Upper lobe of right lung (tissue), 1 donor: ENCODE data around the gene RPS6KA3. TPM values are rescaled to one million over a fixed set of nuclear protein-coding genes. Genes with fewer than 3 reads are reported as not detected.

ENCODE experiments used
- ATAC-seq: fragments of 200-7000 bp; cut with Tn5 transposase; one replicate; pipeline ENCODE4 v1.9.1; 2020; ENCODE audit warnings: mild to moderate bottlenecking, moderate library complexity
- DNase-seq: peaks from one replicate; pipeline ENCODE4 v3.0.0-alpha.2; 2020
- H3K27ac ChIP-seq: fragments of 200-600 bp; one replicate; pipeline ENCODE4 v1.8.0; 2022
- H3K27me3 ChIP-seq: fragments of 200-600 bp; one replicate; pipeline ENCODE4 v1.8.0; 2022; ENCODE audit warnings: mild to moderate bottlenecking
- H3K36me3 ChIP-seq: fragments of 200-600 bp; one replicate; pipeline ENCODE4 v1.8.0; 2022
- H3K4me1 ChIP-seq: fragments of 200-600 bp; one replicate; pipeline ENCODE4 v1.8.0; 2022
- H3K4me3 ChIP-seq: fragments of 200-600 bp; one replicate; pipeline ENCODE4 v1.8.0; 2022; ENCODE audit warnings: mild to moderate bottlenecking
- H3K9me3 ChIP-seq: fragments of 200-600 bp; one replicate; pipeline ENCODE4 v1.8.0; 2022
- intact Hi-C: fragments of 100-400 bp; cut with DNase I; formaldehyde crosslinking; loops from one replicate; pipeline ENCODE4 v1.11.0; 2022
- total RNA-seq: library from RNA; stranded (reverse); fragmentation: NEBNext Ultra II Directional; extraction: Animal tissue kit (Norgen Biotek cat#: 25700); gene quantifications from one replicate; pipeline ENCODE4 v1.2.1, GENCODE V29; 2021
- TF ChIP-seq, protein P1 (sequence below): fragments of 200-600 bp; IDR thresholded peaks from one replicate; pipeline ENCODE4 v1.8.0; 2022; ENCODE audit warnings: antibody characterized with exemption
- donor health status: DM: no; HTN: yes; CAD: no; lungs with severe emphysema.

RPS6KA3 gene
- total RNA-seq, 1 donor from 2014 or later = 70.5 TPM

DNA sequence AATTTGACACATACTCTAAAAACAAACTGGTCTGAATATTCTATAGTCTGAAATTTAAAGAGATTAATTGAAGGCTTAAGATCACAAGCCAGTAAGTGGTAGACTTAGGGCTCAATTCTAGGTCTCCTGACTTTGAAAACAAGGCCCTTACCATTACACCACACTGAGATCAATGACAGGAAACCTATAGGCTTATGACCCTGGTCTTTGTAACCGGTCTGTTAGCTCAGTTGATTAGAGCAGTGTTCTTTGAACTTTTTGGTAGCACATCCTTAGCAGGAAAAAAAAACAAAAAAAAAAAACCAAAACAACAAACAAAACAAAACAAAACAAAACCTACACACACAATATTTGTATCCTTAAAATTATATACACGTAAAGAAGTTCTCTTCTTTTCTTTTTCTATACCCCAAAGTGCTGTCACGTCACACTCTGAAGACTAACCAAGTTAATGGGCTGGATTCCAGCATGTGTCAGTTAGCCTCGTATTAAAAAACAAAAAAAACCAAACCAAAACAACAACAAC, 55.4 kb downstream of the RPS6KA3 start:
- Histone ChIP-seq H3K4me1 (no peaks in the 10 kb centered on the region), H3K27me3 (no peaks in the 10 kb centered on the region), H3K4me3 (no peak overlapping the region), H3K36me3 (peaks cover 7% of the 10 kb centered on the region), H3K9me3 (no peaks in the 10 kb centered on the region), H3K27ac (no peak overlapping the region)
- intact Hi-C loops = no loop called here
- DNase-seq (no peak), ATAC-seq (no peak)
- TF ChIP-seq, protein P1, sequence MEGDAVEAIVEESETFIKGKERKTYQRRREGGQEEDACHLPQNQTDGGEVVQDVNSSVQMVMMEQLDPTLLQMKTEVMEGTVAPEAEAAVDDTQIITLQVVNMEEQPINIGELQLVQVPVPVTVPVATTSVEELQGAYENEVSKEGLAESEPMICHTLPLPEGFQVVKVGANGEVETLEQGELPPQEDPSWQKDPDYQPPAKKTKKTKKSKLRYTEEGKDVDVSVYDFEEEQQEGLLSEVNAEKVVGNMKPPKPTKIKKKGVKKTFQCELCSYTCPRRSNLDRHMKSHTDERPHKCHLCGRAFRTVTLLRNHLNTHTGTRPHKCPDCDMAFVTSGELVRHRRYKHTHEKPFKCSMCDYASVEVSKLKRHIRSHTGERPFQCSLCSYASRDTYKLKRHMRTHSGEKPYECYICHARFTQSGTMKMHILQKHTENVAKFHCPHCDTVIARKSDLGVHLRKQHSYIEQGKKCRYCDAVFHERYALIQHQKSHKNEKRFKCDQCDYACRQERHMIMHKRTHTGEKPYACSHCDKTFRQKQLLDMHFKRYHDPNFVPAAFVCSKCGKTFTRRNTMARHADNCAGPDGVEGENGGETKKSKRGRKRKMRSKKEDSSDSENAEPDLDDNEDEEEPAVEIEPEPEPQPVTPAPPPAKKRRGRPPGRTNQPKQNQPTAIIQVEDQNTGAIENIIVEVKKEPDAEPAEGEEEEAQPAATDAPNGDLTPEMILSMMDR = no peak

DNA sequence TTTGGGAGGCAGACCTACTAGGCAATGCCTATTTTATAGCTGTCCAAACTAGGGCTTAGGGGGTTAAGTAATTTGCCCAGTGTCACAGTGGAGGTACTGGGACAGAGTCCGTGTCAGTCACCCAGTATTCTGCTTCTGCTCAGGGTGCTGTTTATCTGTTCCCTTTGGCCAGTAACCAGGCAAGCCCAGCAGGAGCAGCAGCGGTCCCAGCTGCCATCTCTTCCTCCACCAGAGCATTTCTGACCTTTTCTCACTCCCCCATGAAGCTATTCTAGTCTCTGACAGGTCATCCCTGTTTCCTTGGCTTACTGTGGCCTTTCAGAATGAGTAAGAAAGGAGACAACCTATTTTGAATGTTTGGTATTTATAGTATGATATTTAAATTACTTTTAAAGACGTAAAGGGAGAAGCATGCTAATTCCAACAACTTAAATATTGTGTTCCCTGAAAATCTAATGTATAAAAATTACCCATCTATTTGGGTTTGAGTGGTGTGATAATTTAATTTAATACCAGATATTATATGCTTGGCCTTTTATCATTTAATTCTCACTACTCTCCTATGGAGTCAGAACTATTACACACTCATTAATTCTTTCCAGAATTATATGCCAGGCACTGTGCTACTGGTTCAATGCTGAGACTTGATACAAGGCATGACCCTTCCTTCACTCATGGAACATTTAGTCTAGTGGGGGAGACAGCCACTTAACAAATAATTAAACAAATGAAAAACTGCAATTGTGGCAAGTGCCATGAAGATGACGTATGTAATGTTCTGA, 60.6 kb downstream of the RPS6KA3 start:
- no peak for ATAC-seq

DNA sequence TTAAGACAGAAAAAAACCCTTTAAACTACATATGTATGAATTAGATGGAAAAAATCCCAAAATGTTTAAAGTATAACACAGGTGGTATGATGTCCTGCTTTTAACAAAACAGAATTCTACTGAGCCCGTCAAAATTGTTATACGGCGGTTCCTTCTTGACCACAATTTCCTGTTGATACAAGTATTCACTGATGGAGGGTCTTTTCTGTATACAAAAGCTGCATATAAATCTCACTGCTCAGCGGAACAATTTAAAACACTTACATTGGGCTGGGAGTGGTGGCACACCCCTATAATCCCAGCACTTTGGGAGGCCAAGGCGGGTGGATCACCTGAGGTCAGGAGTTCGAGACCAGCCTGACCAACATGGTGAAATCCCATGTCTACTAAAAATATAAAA, 62.4 kb downstream of the RPS6KA3 start:
- Histone ChIP-seq H3K27me3 (no peaks in the 10 kb centered on the region), H3K9me3 (no peaks in the 10 kb centered on the region), H3K4me3 (no peak overlapping the region), H3K27ac (no peak overlapping the region), H3K4me1 (no peaks in the 10 kb centered on the region), H3K36me3 (peaks cover 12% of the 10 kb centered on the region)
- TF ChIP-seq, protein P1 = no peak
- no peak for DNase-seq
- ATAC-seq = no peak
- intact Hi-C loops = no loop called here

More for the DNA sequence above, 60.6 kb downstream of the RPS6KA3 start:
- no peak overlapping the region for H3K4me3 ChIP-seq
- intact Hi-C loops = no loop called here
- TF ChIP-seq, protein P1 = no peak
- no peak for DNase-seq
- H3K27me3 ChIP-seq = no peaks in the 10 kb centered on the region
- H3K36me3 ChIP-seq = peaks cover 12% of the 10 kb centered on the region
- H3K27ac ChIP-seq = no peak overlapping the region
- H3K9me3 ChIP-seq = no peaks in the 10 kb centered on the region
- no peaks in the 10 kb centered on the region for H3K4me1 ChIP-seq

DNA sequence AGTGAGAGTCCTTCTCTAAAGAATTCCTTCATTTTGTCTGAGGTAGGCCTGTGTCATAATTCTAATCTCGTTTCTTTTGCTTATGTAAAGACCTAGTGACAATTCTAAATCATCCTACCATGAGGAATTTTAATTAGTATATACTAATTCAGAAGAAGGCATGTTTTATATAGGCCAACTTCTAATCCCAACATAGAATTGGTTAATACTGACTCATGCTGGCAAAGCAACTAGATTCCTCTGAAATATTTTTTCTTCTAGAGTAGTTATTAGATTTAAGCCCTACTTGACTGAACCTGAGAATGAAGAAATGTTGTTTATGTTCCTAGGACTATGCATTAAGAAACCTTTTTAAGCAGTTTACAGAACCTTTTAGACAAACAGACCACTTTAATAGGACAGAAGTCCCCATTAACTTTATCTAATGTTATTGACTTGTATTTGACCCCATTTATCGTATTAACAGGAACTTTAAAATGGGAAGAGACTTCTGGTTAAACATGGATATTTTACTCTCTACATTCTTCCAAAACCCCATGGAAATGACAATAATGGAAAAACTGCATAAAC, 69.0 kb downstream of the RPS6KA3 start:
- Histone ChIP-seq H3K9me3 (no peaks in the 10 kb centered on the region), H3K4me1 (no peaks in the 10 kb centered on the region), H3K27me3 (no peaks in the 10 kb centered on the region), H3K27ac (no peak overlapping the region), H3K4me3 (no peak overlapping the region), H3K36me3 (peaks cover 5% of the 10 kb centered on the region)
- intact Hi-C loops = no loop called here
- no peak for DNase-seq
- ATAC-seq = no peak
- TF ChIP-seq, protein P1 = no peak

DNA sequence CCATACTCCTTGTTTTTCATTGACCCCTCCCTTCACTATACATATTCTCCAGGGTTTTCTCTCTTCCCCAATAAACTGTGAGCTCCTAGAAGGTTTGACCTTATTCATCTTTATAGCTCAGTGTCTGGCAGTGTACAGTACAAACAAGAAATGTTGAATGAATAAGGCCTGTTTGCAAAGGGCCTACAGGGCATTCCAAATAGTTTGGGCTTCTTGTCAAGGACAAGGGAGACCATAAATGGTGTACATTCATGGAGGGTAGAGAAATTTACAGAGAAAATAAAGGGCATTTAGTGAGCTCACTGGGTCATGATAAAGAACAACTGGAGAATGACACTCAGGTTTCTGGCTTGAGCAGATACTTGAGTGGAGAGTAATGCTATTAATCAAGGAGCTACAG, 77.5 kb downstream of the RPS6KA3 start:
- no peaks in the 10 kb centered on the region for H3K9me3 ChIP-seq
- DNase-seq (no peak), ATAC-seq (no peak)
- H3K27ac ChIP-seq = no peak overlapping the region
- H3K4me1 ChIP-seq = no peaks in the 10 kb centered on the region
- peaks cover 51% of the 10 kb centered on the region for H3K36me3 ChIP-seq
- TF ChIP-seq, protein P1 = no peak
- intact Hi-C loops = no loop called here
- H3K27me3 ChIP-seq = no peaks in the 10 kb centered on the region
- no peak overlapping the region for H3K4me3 ChIP-seq
